ENCODE data around the gene DLG2.
"Not testable (repeated sequence)": the region's sequence is repeated elsewhere in the genome, so short reads cannot be mapped to it uniquely, and the experiment has no call there.

Gene DLG2

DNA sequence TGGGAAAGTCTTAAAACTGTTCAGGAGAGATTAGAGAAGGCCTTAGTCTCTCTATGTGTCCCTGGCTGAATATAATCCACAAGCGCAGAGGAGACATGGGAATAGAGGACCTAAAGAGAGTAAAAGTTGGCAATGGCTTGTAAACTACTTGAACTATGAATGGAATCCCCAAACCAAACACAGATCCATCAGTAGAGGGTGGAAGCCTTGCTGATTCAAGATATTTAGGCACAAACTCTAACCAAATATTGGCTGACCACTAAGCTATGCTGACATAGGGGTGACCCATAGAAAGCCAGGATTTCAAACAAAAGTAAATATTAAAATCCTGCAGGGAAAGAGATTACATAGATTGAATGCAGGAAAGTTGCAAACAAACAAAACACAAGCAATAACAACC is 439.2 kb downstream of the DLG2 start:
- DNase-seq = no peak

DNA sequence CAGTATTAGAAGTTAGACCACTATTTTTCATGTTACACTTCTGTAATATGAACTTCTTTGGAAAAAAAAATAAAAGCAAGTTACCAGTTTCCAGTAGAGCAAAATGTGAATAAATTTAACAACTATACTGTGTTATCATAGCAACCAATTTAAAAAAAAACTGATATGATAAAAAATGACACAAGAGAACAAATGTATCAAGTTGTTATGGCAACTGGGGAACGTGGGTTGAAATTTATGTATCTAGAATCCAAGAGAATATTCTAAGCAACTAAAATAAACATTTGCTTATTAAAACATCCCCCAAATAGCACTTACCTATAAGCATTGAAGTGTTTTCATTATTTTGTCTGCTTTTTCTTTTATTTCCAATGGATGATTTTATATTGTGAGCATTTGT is 442.4 kb downstream of the DLG2 start:
- DNase-seq = no peak

DNA sequence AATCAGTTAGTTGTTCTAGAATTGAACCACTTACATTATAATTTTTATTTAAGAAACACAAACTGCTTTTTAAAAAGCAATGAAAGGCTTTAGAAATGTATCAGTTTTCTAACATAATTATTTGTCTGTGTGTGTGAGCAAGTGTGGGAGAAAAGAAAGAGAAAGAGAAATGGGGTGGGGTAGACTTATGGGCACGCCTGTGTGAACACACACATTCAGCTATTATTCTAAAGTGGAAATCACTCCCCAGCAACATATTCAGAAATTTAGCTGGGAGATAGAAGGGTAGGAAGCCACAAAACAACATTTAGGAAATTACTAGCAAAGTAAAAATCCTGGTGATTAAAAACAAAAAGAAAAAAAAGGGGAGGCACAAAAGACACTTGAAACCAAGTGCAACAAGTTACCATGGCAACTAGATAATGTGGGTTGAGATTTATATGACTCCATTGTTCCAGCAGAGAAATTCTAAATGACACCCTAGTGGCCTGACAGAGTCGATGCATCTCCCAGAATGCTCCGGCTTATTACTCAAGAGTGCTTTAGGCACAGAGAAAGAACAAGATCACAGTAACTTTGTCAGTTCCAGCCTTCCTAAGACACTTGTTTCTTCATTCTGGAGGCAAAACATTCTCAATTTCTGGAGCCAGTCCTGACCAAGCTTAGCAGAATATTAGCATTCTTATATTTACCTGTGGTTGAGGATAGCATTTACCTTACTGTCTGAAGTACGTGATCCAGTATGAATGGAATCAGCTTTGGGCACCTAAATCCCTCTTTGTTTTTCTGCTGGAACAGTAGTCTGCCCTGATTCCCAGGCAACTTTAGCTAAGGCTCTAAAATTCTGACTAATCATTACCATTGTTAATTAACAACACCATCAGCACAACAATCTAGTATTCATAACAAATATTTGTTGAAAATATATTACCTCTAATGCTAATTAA is 444.4 kb downstream of the DLG2 start:
- peak; percentile 29 for DNase-seq

DNA sequence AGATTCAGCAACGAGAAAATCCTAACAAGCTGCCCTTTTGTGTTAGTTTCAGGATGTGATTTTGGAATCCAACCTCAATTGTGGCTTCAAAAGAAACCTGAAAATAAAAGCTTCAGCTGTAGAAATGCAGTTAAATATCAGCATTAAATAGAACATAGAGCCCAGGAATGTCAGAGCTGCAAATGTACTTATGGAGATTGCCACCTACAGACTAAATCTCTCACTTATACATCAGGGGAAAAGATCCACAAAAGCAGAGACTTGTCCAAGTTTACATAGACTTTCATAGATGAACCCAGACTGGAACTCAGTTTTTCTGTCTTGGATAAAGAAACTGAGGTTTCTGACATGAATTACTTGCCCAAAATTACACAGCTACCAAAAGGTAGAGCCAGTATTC is 446.6 kb downstream of the DLG2 start:
- no peak for DNase-seq

DNA sequence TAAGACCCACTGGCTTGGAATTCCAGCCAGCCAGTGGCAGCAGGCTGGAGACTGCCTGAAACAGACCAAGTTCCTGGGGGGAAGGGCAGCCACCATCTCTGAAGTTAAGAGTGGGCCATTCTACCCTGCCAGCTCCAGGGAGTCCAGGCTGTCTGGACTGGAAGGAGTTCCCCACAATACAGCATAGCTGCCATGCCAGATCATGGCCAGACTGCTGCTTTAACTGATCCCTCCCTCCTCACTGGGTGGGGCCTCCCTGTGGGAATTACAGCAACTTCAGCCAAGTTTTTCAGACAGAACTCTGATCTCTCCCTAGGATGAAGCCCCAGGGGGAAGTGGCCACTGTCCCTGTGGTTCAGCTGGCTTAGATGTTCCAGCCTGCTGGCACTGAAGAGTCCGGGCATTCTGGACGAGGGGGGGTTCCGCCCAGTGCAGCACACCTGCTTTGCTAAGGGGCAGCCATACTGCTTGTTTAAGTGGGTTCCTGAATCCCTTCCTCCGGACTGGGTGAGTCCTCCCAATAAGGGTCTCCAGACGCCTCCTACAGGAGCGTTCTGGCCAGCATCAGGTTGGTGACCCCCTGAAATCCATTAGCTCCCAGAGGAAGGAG is 455.4 kb downstream of the DLG2 start:
- DNase-seq = no peak

DNA sequence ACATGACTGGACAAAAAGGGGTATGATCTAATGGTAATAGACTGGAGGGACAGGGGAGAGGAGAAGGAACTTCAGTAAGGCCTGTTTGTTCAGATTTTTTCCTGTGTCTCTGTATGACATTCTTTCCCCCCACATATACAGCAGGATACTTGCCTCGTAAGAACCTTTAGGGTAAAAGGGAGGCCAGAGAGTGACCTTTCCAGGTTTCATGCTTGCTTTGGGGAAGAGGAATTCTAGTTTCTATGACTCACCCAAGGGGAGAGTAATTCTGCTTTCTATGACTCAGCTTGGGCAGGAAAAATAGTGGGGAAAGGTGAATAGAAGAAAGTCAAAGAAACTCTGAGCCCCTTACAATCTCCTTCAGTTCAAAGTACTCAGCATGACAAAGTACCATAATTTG is 457.0 kb downstream of the DLG2 start:
- no peak for DNase-seq

DNA sequence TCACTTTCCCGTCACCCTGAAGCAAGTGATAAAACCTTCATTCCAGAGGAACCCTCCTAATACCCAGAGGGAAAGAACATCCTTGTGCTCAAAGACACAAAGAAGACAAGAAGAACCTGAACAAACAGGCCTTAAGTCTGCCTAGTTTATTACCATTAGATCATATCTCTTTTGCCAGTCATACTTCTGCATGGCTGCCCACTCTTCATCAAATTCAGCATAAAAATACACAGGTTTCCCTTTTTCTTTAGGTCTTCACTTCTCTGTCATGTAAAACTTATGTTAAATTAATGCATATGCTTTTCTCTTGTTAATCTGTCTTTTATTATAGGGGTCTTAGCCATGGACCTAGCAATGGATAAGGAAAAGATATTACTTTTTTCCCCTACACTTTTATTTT is 459.7 kb downstream of the DLG2 start:
- DNase-seq = no peak

DNA sequence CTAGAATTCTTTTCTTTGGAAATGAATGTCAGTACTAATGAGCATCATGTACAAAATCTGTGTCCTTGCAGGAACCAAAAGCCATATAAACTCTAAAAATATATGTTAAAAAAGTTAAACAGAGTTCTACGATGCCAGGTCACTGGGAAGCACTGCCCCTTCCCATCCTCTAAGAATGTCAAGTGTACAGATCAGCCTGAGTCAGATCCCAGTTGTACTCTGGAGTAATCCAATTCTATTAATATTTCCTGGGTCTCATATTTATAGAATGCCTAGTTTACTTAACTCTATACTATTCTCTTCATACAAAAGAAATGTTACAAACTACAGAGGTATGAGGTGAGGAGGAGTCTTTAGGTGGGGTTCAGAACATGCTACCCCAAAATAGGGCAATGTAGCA is 460.1 kb downstream of the DLG2 start:
- DNase-seq = no peak

DNA sequence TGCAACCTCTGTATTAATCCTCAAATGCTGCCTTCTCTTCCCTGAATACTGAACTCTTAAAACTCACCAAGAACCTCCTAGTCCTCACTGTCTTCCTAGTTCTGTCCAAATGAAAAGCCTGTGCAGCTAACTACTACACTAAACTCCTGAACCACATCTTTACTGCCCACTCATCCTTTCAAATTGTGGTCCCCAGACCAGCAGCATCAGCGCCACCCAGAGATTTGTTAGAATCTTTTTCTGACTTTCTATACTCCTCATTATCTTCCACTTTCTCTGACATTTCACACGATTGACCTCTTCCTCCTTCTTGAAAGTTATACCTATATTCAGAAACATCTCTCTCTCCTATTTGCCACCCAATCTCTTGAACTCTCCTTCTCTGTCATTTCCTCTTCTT is 461.3 kb downstream of the DLG2 start:
- no peak for DNase-seq

DNA sequence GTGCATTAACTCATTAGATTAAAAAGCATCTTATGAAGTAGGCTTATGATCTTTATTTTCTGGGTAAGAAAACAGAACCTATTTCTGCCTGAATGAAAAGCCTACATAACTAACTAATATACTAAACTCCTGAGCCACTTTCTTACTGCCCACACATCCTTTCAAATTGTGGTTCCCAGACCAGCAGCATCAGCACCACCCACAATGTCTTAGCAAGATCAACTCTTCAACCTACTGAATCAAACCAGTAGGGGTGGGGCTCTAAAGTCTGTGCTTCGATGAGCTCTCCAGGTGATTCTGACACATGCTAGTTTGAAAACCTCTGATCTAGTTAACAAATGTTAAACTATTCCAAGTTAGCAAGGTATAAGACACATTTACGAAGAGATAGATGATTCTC is 462.4 kb downstream of the DLG2 start:
- no peak for DNase-seq

DNA sequence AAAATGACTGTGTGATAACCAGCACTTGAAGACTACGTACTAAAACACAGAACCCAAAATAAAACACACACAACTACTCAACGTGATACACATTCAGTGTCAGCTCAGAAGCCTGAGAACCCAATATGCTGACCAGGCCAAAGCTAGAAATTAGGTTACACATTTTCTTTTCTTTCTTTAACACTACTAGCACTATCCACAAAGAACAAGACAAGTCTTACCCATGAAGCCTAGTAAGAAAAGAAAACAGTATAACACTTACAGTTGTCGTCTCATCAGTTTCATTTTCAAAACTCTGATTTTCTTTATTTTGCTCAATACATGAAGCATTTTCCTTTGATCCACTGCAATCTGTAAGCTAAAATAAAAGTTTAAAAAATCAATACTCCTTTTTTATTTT is 472.9 kb downstream of the DLG2 start:
- no peak for DNase-seq

DNA sequence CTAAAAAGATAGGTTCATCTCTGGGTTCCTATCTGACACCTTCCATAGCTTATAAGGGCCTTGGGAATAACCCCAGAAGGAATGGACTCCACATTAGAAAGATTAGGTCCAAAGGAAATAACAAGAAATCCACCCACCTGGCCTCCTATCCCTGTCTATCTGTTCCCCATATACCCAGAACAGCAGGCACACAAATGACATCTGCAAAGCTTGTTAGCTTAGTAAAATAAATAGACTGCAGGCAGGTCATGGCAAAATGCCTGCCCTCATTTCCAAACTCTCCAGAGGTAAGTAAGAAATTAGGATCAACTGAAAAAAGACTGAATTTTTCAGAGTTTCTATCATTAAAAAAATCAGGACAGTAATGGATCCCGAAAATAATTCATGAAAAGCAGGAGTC is 489.5 kb downstream of the DLG2 start:
- no peak for DNase-seq

DNA sequence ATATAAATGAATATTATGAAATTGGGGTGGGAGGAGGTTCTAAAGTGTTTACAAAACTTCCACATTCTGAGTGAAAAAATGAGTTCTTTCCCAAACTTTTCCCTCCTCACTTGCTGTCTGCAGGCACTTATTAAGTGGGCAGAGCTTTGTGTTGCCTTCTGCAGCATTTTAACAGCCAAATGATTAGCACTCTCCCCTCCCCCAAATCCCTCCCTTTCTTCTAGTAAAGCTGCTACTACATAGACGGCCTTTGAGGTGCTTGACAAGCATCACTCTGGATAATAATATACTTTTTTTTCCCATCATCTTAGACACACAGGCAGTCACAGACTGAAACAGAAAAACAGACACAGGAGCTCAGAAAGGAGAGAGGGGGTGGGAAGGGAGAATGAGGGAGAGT is 493.5 kb downstream of the DLG2 start:
- DNase-seq = no peak

DNA sequence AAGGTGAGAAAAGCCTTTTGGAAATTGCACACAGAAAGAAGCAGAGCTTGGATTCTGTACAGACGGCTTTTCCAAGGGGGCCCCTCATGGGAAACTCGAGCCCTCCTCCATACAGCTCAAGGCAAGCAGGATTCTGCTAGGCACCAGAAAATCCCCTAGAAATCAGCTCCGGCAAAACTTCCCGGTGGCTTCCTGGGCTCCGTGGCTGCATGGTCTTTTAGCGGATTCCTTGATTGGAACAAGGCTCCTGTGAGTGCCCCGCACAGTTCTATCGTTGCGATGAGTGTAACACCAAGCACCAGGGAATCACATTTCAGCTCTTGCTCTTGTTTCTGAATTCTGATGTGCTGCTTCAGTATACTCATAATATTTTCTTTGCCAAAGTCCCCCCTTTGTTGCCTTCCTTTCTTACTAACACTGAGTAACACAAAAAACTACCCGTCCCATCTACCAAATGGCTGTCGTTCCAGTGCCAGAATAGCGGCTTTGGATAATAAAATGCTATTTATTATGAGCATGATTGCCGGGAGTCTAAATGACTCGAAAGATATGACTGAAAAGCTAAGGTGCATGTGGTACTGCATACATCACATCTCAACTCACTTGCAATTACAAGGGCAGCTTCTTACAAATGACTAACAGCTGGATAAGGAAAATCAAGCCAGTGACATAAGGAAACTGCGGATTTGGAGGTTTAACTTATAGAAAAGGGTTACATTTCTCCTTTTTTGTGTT is 494.1 kb downstream of the DLG2 start:
- DNase-seq = peak; percentile 20

DNA sequence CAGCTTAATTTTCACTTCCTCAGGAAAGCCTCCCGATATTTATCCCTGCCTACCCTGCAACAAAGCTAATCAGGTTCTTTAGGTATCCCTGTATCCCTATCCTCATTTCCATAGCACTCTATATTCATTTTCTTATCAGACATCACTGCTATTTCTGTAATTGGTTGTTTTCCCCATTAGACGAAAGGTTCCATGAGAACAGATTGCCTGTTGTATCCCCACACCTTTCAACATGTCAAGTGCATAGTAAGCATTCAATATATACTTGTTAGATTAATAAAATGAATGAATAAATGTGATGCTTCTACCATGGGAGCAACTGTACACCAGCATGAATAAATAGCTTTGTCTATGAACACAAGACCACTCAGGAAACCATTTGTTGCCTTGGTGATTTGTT is 499.8 kb downstream of the DLG2 start:
- DNase-seq = no peak

DNA sequence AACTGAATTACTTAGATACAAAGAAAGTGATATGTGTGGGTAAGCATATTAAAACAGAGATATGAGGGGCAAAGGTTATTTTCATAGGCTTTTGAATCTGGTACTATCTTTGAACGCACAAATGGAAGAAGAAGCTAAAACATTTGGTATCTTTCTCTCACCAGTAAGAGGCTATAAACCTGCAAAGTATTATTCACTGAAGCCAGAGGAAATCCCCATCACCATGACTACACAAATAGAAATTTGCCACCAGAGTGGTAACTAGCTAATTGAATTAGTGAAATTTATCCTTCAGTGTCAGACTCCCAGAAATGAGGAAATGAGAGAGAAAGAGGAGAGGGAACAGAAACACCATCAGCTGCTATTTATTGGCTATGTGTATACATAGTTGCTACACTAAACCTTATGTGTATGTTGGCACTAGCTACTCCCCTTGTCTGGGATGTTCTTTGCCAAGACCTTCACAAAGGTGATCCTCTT is 503.4 kb downstream of the DLG2 start:
- DNase-seq = no peak

DNA sequence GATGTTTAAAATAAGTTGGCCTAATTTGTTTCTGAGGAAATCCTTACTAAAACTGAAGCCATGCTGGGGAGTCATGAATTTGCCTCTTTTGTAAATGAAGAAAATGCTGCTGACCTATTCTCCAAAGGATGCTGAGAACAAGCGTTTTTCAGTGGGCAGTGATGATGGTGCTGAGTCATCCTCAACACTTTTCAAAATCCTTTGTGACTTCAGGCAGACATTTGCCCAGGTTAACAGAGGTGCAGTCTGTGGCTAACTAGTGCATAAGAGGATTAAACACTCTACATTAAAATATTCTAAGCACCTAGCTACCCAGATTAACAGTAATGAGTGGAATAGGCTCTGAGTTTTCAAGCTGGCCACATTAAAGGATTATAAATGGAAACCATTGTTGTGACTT is 509.0 kb downstream of the DLG2 start:
- no peak for DNase-seq

DNA sequence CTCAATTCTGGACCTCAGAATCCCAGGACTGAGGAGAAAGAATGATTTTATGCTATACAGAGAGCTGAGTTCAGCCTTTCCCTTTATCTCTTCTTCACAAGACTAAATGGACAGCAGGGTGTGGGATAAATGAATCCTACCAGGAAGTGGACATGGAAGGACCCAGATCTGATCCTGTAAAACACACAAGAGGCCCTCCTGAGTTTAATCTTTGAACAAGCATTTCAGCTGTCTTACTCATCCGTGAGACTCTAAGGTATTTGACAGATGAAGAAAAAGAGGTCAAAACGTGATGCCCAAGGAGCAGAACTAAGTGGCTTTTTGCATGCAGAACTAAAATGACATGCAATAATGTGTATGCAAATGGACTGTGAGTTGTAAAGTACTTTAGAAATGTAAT is 511.3 kb downstream of the DLG2 start:
- DNase-seq = no peak

DNA sequence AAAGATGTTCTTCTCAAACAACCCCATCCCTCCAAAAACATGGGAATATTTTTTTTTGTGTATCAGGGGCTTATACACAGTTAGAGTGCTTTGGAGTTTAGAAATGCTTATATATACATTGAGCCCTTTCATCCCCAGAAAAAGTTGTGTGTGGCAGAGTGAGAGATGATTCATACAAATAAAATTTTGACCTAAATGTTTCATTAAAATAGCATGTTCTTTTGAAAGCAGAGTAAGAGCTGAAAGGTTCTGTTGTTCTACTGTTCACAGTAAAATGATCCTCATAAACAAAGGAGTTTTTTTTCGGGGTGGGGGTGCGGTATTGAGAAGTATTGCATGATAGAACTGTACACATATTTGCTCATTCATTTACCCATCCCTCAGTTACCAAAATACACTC is 512.4 kb downstream of the DLG2 start:
- no peak for DNase-seq

DNA sequence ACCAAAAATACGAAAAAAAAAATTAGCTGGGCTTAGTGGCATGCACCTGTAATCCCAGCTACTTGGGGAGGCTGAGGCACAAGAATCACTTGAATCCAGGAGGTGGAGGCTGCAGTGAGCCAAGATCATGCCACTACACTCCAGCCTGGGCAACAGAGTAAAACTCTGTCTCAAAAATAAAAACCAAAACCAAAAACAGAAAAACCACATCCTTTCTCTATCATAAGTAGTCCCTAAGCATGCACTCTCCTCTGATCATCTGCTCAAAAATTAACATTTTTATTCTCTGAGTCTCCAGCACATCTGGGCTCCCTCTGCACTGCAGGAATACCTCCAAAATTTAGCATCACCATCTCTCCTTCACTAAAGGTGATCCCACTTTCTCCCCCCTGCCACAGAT is 516.9 kb downstream of the DLG2 start:
- DNase-seq = not testable (repeated sequence)

DNA sequence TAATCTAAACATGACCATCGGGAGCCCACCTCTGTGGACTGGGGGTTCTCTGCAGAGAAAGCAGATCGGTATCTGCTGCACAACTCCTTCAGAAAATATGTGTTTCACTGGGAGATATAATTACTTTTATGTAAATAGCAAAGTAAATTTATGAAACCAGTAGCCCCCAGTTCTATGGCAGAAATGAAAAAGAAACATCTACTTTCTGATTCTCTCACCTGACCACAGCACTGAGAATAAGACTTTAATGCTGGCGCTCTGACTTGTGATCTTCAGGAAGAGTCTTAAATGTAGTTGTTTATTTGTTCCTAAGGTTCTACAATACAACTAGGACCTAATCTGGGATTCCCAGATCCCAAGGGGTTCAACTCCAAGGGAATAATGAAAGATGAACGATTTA is 518.0 kb downstream of the DLG2 start:
- DNase-seq = no peak

DNA sequence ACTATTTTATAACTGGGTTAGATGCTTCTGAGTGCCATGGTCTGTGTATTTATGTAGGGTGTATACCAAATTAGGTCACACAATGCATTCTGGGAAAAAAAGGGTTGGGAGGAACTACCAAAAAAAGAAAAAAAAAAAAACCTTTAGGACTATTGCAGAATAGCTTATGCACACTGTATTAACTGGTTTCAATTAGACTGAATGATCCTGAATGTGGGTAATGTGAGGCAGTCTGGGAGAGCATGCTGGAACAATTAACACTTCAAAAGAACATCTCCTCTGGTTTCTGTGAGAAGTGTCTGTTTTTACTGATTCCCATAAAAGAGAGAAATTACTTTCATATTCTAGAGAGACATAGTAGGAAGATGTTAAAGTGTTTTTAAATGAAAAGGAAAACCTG is 521.3 kb downstream of the DLG2 start:
- DNase-seq = no peak

DNA sequence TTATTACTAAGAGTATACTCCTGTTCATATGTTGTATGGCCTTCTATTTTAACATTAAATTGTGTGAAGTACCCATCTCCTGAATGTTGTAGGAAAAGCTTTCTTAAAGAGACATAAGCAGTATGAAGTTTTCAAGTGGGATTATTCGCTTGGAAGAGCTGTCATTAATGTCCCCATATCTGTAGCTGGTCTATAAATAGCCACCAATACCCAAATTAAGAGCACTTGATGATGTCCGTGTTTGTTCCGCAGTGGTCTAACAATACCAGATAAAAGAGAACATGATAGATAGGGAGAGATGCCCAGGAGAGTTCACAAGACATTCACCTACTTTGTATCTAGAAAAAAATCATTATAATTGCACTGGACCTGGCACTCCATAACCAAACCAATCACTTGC is 527.6 kb downstream of the DLG2 start:
- DNase-seq = no peak

DNA sequence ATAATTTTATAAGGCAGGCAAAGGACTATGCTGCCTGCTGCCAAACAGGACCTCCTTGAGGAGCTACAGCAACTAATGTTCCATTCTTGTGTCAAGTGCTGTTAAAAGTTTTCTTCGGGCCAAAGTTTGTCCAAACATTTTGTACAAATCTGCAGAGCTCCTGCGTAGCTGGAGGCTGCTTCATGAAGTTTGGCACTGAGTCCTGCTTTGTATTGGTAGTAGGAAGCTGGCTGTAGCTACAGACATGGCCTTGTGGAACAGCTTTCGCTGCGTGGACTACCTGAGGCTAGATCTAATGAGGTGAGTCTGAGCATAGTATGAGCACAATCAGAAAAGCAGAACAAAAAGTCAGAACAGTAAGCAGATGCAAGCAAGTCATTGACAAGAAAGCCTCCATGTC is 528.1 kb downstream of the DLG2 start:
- DNase-seq = no peak

All from midbrain (tissue), 1 donor.